KMS-11 (cell line): Measurements from ENCODE around the gene RNASEH1.
"Not testable (repeated sequence)": the region's sequence is repeated elsewhere in the genome, so short reads cannot be mapped to it uniquely, and the experiment has no call there.

Experiments used
- H2AFZ ChIP-seq: fragments of 200-600 bp; sonication (generic); 2 replicates; pipeline ENCODE4 v1.6.1; 2016; ENCODE audit warnings: antibody characterized with exemption, mixed run types, low read depth
- H3K27ac ChIP-seq: fragments of 200-600 bp; sonication (generic); 2 replicates; pipeline ENCODE4 v1.6.1; 2016; ENCODE audit warnings: mild to moderate bottlenecking, mixed run types
- H3K27me3 ChIP-seq: fragments of 200-600 bp; sonication (generic); 2 replicates; pipeline ENCODE4 v1.6.1; 2017; ENCODE audit warnings: mild to moderate bottlenecking, low read depth, mixed run types, moderate library complexity; ENCODE audit not compliant: insufficient read depth
- H3K36me3 ChIP-seq: fragments of 200-600 bp; sonication (generic); 2 replicates; pipeline ENCODE4 v1.6.1; 2017; ENCODE audit warnings: mild to moderate bottlenecking, mixed run types; ENCODE audit not compliant: insufficient read depth
- H3K4me1 ChIP-seq: fragments of 200-600 bp; sonication (generic); 2 replicates; pipeline ENCODE4 v1.6.1; 2016; ENCODE audit warnings: mild to moderate bottlenecking, low read depth, mixed run types; ENCODE audit not compliant: poor library complexity, severe bottlenecking
- H3K4me2 ChIP-seq: fragments of 200-600 bp; sonication (generic); 2 replicates; pipeline ENCODE4 v1.7.0; 2016; ENCODE audit warnings: mild to moderate bottlenecking, mixed run types
- H3K4me3 ChIP-seq: fragments of 200-600 bp; sonication (generic); IDR thresholded peaks from 2 replicates; pipeline ENCODE4 v1.6.1; 2017; ENCODE audit warnings: low read depth, low read length, mixed read lengths; ENCODE audit not compliant: insufficient read depth
- H3K79me2 ChIP-seq: fragments of 200-600 bp; sonication (generic); 2 replicates; pipeline ENCODE4 v1.6.1; 2016; ENCODE audit warnings: low read depth, mixed run types; ENCODE audit not compliant: insufficient read depth
- H3K9ac ChIP-seq: fragments of 200-600 bp; sonication (generic); 2 replicates; pipeline ENCODE4 v1.6.1; 2016; ENCODE audit warnings: mild to moderate bottlenecking, mixed run types
- H4K20me1 ChIP-seq: fragments of 200-600 bp; sonication (generic); 2 replicates; pipeline ENCODE4 v1.6.1; 2016; ENCODE audit warnings: mild to moderate bottlenecking, mixed run types; ENCODE audit not compliant: insufficient read depth
- TF ChIP-seq, protein P1 (sequence below): fragments of 200-600 bp; sonication (generic); conservative IDR thresholded peaks from 2 replicates; pipeline ENCODE4 v1.6.1; 2017; ENCODE audit warnings: low read depth, mild to moderate bottlenecking, antibody characterized with exemption, low read length, moderate library complexity, mixed read lengths

Gene RNASEH1

DNA sequence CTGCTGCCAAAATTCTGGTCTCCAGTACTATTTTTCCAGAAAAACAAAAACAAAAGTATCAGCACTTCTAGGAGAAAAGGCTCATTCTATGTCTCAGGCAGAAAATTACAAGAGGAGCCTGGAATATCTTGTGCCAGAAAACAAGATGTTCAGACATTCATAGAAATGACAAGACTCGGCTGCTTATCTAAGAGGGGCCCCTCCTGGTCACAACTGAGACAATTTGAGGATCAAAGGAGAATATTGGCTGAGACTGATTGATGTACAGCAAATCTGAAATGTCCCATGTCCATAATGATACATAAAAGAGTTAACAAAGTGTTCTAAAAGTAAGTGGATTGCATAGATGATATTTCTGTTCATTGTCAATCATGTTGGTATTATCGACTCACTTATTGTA lies 14.5 kb upstream of the RNASEH1 start:
- H4K20me1 ChIP-seq = peaks cover 3% of the 10 kb centered on the region; the same call in 1 of the 2 replicates
- H3K27ac ChIP-seq = no peak overlapping the region
- peaks cover 16% of the 10 kb centered on the region for H3K4me1 ChIP-seq
- H3K79me2 ChIP-seq = peaks cover 26% of the 10 kb centered on the region
- no peak overlapping the region for H2AFZ ChIP-seq
- H3K36me3 ChIP-seq = peaks cover 12% of the 10 kb centered on the region
- no peak overlapping the region for H3K4me3 ChIP-seq
- no peak overlapping the region for H3K4me2 ChIP-seq
- TF ChIP-seq, protein P1, sequence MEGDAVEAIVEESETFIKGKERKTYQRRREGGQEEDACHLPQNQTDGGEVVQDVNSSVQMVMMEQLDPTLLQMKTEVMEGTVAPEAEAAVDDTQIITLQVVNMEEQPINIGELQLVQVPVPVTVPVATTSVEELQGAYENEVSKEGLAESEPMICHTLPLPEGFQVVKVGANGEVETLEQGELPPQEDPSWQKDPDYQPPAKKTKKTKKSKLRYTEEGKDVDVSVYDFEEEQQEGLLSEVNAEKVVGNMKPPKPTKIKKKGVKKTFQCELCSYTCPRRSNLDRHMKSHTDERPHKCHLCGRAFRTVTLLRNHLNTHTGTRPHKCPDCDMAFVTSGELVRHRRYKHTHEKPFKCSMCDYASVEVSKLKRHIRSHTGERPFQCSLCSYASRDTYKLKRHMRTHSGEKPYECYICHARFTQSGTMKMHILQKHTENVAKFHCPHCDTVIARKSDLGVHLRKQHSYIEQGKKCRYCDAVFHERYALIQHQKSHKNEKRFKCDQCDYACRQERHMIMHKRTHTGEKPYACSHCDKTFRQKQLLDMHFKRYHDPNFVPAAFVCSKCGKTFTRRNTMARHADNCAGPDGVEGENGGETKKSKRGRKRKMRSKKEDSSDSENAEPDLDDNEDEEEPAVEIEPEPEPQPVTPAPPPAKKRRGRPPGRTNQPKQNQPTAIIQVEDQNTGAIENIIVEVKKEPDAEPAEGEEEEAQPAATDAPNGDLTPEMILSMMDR = no peak
- H3K9ac ChIP-seq = no peak overlapping the region
- no peaks in the 10 kb centered on the region for H3K27me3 ChIP-seq

- Histone ChIP-seq H3K4me2 (no peak overlapping the region), H3K4me1 (peaks cover 4% of the 10 kb centered on the region), H3K9ac (no peak overlapping the region), H4K20me1 (no peaks in the 10 kb centered on the region), H3K79me2 (peaks cover 12% of the 10 kb centered on the region), H3K27ac (no peak overlapping the region), H3K27me3 (no peaks in the 10 kb centered on the region), H3K36me3 (peaks cover 5% of the 10 kb centered on the region; the same call in 1 of the 2 replicates), H2AFZ (no peak overlapping the region), H3K4me3 (no peak overlapping the region)
- TF ChIP-seq, protein P1 = no peak
Measured at GRCh38 chr2:3571284-3571683, 13.2 kb upstream of the RNASEH1 start.

GRCh38 chr2:3569656-3570055 lies 11.5 kb upstream of the RNASEH1 start:
- not testable (repeated sequence) for H3K4me1 ChIP-seq, H3K4me3 ChIP-seq, H4K20me1 ChIP-seq, H3K9ac ChIP-seq, H3K27me3 ChIP-seq, H3K4me2 ChIP-seq, H3K36me3 ChIP-seq, H3K27ac ChIP-seq, H2AFZ ChIP-seq, H3K79me2 ChIP-seq

GRCh38 chr2:3566806-3567205 lies 8.7 kb upstream of the RNASEH1 start:
- no peak overlapping the region for H3K9ac ChIP-seq
- H4K20me1 ChIP-seq = no peaks in the 10 kb centered on the region
- H3K4me3 ChIP-seq = no peak overlapping the region
- no peak overlapping the region for H3K4me2 ChIP-seq
- H3K79me2 ChIP-seq = no peaks in the 10 kb centered on the region
- TF ChIP-seq, protein P1 = no peak
- no peak overlapping the region for H2AFZ ChIP-seq
- H3K27me3 ChIP-seq = no peaks in the 10 kb centered on the region
- H3K36me3 ChIP-seq = no peaks in the 10 kb centered on the region
- H3K27ac ChIP-seq = no peak overlapping the region
- H3K4me1 ChIP-seq = peaks cover 12% of the 10 kb centered on the region

DNA sequence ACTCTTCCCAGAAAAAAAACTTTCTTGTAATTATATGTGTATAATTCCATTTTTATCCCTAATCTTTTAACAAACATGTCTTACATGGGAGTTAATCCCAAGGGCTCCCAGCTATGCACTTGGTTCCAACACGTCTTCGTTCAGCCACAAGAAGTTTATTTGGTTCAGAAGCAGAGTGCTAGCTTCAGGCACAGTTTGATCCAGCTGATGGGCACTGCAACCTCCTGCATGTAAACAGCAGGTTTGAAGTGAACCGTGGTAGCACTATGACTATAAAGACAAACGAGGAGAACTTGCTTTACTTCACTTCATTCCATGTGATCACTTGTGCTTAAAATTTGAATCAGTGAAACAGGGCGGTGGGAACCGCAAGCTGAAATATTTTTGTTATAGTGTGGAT lies 7.0 kb upstream of the RNASEH1 start:
- Histone ChIP-seq H3K36me3 (no peaks in the 10 kb centered on the region), H3K27me3 (no peaks in the 10 kb centered on the region), H3K9ac (no peak overlapping the region), H3K79me2 (no peaks in the 10 kb centered on the region), H3K4me3 (no peak overlapping the region), H2AFZ (no peak overlapping the region), H3K27ac (no peak overlapping the region), H3K4me1 (peaks cover 12% of the 10 kb centered on the region), H3K4me2 (no peak overlapping the region), H4K20me1 (no peaks in the 10 kb centered on the region)
- TF ChIP-seq, protein P1 = no peak
